Activated CD4-positive, alpha-beta T cell treated with anti-CD3 and anti-CD28 coated beads, Interleukin-2, amount 50 U/mL, for 16 hours (primary cell): ENCODE measurements around the gene MRFAP1L1.
A peak's percentile ranks its signal among the peaks of the same experiment; 100 is the strongest.
"Not testable (repeated sequence)": the region's sequence is repeated elsewhere in the genome, so short reads cannot be mapped to it uniquely, and the experiment has no call there.

ENCODE experiments used
- DNase-seq: peaks from one replicate; pipeline ENCODE4 v3.0.0-alpha.2; 2020

Gene MRFAP1L1

GRCh38 chr4:6709230-6710114 is at the start of gene MRFAP1L1:
Gene MRFAP1L1, minus strand, starts transcription at chr4:6709865. Its CDS starts 236 bp downstream, at chr4:6709629.
- DNase-seq: peak; percentile 96

- DNase-seq: no peak
Observed at GRCh38 chr4:6758728-6759127, 49.1 kb upstream of the MRFAP1L1 start.

DNA sequence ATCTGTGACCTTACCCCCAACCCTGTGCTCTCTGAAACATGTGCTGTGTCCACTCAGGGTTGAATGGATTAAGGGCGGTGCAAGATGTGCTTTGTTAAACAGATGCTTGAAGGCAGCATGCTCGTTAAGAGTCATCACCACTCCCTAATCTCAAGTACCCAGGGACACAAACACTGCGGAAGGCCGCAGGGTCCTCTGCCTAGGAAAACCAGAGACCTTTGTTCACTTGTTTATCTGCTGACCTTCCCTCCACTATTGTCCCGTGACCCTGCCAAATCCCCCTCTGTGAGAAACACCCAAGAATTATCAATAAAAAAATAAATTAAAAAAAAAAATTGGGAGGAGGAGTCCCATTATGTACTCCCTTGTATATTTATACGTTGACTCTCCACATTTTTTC is 46.7 kb upstream of the MRFAP1L1 start:
- DNase-seq: not testable (repeated sequence)

DNA sequence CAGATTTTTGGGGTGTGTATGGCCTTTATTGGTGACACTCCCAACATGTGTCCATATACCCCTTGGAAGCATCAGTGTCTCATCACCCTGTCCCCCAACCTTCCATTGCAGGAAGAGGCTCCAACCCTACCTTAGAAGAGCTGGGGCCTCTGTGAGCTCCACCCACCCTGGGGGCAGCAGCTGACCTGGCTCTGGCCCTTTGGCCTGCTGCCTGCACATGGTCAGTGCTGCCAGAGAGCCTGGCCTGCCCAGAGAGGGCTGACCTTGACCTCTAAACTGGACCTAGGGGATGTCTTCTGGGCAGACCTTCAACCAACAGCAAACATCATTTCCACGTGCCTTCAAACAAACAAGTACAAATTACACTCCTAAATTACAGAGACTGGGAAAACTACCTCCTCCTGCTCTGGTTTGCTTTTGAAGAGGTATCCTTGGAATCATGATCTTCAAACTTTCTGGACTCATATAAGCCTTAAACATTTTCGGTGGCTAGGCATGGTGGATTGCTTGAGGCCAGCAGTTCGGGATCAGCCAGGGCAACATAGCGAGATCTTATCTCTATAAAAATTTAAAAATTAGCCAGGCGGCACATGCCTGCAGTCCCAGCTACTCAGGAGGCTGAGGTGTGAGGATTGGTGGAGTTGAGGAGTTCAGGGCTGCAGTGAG is 45.6 kb upstream of the MRFAP1L1 start:
- no peak for DNase-seq

- DNase-seq: no peak
Observed at GRCh38 chr4:6754481-6755087, 44.9 kb upstream of the MRFAP1L1 start.

- DNase-seq: no peak
Observed at GRCh38 chr4:6753891-6754290, 44.2 kb upstream of the MRFAP1L1 start.

DNA sequence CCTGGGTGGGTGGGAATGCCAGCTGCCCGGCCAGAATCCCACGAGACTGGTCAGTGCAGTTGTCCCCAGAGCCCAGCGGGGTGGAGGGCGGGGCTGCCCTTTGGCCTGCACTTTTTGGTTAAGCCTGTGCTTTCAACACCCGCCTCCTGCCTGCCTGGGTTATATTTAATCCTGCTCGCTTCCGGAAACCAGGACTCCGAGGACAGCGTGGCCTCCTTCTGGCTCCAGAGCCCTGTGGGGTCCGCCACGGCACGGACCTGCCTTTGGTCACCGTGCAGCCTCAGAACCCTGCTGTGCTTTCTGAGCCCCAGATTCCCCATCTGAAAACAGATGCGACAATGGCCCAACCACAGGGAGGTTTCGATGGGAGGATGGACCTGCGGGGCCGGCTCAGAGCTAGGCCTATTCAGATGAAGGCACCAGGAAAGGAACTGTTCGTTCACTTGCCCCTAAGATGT is 43.5 kb upstream of the MRFAP1L1 start:
- no peak for DNase-seq

- DNase-seq: no peak
Observed at GRCh38 chr4:6752486-6752829, 42.8 kb upstream of the MRFAP1L1 start.

DNA sequence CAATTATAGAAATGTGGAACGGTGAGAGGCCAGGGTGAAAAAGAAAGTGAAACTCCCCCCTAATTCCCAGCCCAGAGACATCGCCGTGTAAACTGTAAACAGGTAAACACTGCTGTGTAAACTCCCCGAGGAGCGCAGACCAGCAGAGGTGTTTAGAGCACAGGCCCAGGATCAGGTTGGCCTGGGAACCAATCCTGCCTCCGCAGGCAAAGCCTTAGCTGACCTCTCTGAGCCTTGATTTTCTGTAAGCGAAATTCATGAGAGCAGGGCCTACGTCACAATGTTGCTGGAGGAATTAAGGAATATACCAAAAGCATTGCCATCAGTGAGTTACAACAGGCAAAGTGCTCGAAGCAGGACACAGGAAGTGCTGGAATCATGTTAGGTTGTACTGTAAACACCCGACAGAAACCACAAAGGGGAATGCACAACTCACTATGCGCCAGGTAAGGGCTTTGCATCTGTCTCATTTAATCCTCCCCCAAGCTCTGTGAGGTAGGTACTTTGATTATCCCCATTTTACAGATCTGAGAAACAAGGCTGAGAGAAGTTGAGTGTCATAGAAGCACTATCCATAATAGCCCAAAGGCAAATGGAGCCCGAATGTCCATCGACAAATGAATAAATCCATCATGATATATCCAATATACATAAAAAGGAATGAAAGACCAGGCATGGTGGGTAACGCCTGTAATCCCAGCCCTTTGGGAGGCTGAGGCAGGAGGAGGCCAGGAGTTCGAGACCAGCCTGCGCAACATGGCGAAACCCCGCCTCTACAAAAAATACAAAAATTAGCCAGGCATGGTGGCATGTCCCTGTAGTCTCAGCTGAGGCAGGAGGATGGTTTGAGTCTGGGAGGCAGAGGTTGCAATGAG is 42.2 kb upstream of the MRFAP1L1 start:
- no peak for DNase-seq

DNA sequence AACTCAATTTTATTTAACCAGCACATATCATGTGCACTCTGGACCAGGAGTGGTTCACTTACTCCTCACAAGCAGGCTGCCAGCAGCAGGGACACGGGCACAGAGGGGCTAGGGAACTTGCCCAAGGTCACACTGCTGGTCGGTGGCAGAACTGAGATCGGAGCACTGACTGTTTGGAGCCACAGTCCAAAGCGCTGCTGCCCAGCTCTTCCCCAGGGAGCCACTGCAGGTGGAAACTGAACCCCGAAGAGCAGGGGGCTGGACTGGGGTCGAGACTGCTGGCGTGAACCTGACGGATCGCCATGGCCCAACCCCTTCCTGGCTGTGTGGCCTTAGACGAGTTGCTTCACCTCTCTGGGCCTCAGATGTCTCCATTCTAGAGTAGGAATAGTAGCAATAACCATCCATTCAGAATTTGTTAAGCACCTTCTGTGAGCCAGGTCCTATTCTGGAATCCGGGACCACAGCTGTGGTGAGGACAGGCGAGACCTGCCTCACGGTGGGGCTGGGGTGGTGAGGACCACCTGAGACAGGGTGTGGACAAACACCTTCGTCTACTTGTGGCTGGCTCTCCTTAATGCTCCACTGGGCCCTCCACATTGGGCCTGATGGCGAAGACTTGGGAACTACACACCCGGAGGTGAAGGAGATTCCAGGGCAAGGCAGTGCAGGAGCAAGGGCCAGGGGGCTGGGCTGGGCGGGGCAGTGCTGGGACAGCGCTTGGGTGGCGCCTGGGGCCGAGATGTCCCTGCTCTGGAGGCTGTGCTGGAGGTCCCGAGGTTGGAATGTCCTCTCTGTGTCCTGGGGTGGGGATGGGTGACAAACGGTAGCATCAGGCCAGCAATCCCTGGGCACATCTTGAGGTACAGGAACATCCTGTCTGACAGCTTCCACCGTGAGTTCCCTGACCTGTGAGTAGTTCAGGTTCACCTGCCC is 40.9 kb upstream of the MRFAP1L1 start:
- no peak for DNase-seq

- DNase-seq: no peak
Observed at GRCh38 chr4:6749340-6750171, 39.9 kb upstream of the MRFAP1L1 start.

GRCh38 chr4:6748286-6748685 is 38.6 kb upstream of the MRFAP1L1 start:
- no peak for DNase-seq

DNA sequence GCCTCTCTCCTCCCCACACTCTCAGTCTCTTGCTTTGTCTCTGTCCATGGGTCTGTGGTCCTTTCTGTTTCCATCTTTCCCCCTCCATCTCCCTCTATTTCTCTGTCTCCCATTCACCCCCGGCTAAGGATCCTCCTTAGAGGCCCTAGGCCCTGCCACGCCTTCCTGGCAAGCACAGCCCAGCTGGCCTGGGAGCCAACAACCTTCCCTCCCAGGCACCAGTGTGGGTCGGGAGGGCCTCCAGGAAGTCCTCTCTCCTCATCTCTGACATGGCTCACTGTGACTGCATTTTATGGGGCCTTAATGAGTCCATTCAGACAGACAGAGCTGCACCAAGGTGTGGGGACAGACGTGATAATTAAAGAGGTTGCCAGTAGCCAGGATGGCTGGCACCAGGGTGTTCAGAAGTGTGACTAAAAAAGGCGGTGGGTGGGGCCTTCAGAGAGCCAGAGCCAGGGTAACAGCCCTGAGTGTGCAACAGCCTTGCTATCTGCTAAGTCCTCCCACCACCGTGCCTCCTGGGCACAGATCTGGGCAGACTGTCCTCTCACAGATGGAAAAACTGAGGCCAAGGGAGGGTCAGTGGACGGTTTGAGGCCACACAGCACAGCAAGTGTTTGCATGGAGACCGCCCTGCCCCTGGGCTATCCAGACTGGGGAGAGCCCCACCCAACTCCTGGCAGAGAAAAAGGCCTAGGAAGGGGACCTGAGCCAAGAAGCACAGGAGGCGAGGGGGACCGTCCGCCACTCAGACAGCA is 37.8 kb upstream of the MRFAP1L1 start:
- no peak for DNase-seq

- no peak for DNase-seq
Observed at GRCh38 chr4:6746721-6747293, 37.1 kb upstream of the MRFAP1L1 start.

GRCh38 chr4:6742989-6743388 is 33.3 kb upstream of the MRFAP1L1 start:
- DNase-seq: no peak

DNA sequence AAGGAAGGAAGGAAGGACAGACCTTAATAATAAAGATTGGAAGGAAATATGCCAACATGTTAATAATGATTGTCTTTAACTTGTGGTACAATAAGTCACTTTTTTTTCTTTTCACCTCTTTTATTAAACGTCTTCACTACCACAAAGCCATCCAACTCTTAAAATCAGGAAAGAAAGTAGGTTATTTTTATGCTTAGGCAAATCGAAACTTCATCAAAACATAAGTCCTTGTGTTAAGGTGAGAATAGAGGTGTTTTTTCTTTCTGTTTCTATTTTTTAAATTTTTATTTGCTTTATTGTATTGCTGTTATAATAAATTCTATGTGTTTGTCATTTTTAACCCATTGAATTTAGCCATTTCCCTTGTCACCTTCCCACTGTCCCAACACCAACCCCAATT is 32.8 kb upstream of the MRFAP1L1 start:
- DNase-seq: peak; percentile 18

DNA sequence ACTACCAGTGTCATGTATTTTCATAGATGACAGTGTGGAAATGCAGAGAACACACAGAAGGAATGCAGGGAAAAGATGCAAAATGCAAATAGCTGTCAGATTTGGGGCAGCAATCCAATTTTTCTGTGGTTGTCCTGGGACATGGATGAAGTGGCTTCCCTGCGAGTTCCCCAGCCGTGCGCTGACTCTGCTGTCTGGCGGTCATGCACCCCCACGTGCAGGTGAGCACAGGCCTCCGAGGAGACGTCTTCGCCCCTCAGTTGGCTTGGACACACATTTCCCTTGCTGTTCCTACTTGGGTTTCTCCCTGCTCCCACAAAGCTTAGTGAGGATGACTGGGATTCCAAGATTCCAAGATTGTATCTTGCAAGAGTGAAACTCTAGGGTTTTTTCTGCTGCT is 30.7 kb upstream of the MRFAP1L1 start:
- DNase-seq: no peak

- no peak for DNase-seq
Observed at GRCh38 chr4:6739920-6740319, 30.3 kb upstream of the MRFAP1L1 start.

DNA sequence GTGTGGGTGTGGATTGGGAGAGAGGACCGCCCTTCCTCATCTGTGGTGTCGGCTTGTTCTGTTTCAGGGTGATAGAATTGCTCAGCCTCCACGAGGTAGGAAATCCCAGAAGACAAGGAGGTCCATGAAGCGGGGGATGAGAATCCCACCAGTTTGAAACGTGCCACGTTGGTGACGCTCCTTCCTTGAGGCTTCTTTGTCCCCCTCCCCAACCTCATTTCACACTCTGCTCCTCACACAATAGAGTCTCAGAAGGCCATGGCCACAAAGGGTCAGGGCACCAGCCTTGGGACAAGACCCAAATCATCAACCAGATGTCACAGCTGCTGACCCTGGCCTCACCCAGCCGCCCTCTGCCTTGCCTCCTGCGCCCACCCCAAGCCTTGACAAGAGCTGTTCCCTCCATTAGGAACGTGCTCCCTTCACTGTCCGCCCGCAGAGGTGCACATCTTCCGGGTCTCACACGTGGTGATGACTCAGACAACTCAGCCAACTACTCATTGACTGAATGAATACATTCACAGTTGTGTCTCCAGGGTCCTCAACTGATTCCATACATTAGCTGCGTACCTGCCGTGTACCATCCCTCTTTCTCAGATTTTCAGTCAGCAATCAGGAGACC is 24.6 kb upstream of the MRFAP1L1 start:
- DNase-seq: no peak
